ENCODE measurements around the gene IGLON5.

IGLON5 gene

GRCh38 chr19:51345076-51345620 lies 33.7 kb downstream of the IGLON5 start:
- Histone ChIP-seq H3K36me3 (peaks cover 45% of the 10 kb centered on the region), H3K4me1 (peaks cover 28% of the 10 kb centered on the region), H3K4me2 (no peak overlapping the region), H3K4me3 (no peak overlapping the region), H3K27me3 (peaks cover 13% of the 10 kb centered on the region), H4K20me1 (no peaks in the 10 kb centered on the region), H3K9me3 (no peaks in the 10 kb centered on the region), H3K27ac (no peak overlapping the region), H3K9ac (no peak overlapping the region)
- no peak for TF ChIP-seq Cebpa-rat (IDR thresholded peaks at IDR 0.05)

GRCh38 chr19:51346742-51347141 lies 35.3 kb downstream of the IGLON5 start:
- Histone ChIP-seq H3K4me3 (no peak overlapping the region), H3K27me3 (no peaks in the 10 kb centered on the region), H4K20me1 (no peaks in the 10 kb centered on the region), H3K9me3 (no peaks in the 10 kb centered on the region), H3K4me1 (peaks cover 21% of the 10 kb centered on the region), H3K4me2 (no peak overlapping the region), H3K36me3 (peaks cover 61% of the 10 kb centered on the region), H3K27ac (no peak overlapping the region), H3K9ac (no peak overlapping the region)
- TF ChIP-seq Cebpa-rat (IDR thresholded peaks at IDR 0.05), result no peak

GRCh38 chr19:51347209-51347928 lies 35.9 kb downstream of the IGLON5 start:
- peaks cover 66% of the 10 kb centered on the region for H3K36me3 ChIP-seq
- H3K9ac ChIP-seq, result no peak overlapping the region
- no peak overlapping the region for H3K4me3 ChIP-seq
- no peaks in the 10 kb centered on the region for H3K27me3 ChIP-seq
- peaks cover 21% of the 10 kb centered on the region for H3K4me1 ChIP-seq
- TF ChIP-seq Cebpa-rat (IDR thresholded peaks at IDR 0.05), result no peak
- H3K27ac ChIP-seq, result no peak overlapping the region
- no peak overlapping the region for H3K4me2 ChIP-seq
- H4K20me1 ChIP-seq, result no peaks in the 10 kb centered on the region
- H3K9me3 ChIP-seq, result no peaks in the 10 kb centered on the region

DNA sequence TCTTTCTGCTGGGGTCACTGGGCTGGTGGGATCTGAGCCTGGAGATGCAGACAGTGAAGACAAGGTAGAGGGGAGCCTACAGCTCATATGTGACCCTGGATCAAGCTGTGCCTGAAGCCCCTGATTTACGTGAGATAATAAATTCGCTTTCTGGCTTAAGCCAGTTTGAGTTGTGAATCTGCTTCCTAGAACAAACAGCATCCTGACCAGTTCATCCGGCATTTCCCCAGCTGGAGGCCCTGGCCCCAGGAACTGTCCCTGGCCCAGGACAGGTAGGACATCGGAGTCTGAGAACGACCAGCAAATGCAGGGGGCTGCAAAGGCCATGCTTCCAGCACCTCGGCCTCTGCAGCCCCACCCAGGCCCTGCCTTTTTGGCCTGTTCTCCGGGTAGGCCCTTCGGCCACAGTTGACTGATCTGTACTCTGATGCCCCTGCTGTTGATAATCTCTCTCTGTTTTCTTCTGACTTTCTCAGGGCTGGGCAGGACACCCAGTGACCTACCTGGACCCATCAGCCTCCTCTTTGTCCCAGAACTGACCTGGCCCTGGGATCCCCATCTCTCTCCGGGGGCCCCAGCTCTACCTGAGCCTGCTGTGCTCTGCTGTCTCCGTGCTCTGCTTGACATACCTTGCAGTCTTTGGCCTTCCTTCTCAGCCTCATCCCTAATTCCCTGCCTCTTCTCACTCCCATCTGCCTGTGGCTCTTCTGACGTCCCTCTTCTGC lies 40.0 kb downstream of the IGLON5 start:
- Histone ChIP-seq H3K4me1 (no peaks in the 10 kb centered on the region), H3K4me2 (no peak overlapping the region), H3K27me3 (no peaks in the 10 kb centered on the region), H3K9me3 (no peaks in the 10 kb centered on the region), H3K9ac (no peak overlapping the region), H4K20me1 (no peaks in the 10 kb centered on the region), H3K36me3 (peaks cover 59% of the 10 kb centered on the region), H3K27ac (no peak overlapping the region), H3K4me3 (no peak overlapping the region)
- TF ChIP-seq Cebpa-rat (IDR thresholded peaks at IDR 0.05), result no peak

DNA sequence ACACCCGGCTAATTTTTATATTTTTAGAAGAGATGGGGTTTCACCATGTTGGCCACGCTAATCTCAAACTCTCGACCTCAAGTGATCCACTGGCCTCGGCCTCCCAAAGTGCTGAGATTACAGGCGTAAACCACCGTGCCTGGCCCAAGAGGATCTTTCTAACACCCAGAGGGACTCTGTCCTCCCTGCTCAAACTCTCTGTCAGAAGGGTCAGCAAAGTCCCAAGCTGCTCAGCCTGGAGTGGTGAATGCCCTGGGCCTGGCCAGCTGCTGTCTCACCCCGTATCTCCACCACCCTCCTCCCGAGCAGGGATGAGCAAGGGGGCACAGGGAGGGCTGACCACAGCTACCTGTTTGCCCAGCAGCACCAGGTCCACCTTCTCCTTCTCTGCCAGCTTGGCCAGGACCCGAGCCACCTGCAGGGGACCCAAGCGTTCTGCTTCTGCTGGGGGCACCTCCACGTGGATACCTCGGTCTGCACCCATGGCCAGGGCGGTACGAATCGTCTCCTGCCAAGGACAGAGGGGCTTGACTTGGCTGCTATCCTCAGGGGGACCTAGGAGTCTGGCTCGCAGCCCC lies 41.4 kb downstream of the IGLON5 start:
- no peaks in the 10 kb centered on the region for H3K9me3 ChIP-seq
- no peak overlapping the region for H3K27ac ChIP-seq
- no peaks in the 10 kb centered on the region for H4K20me1 ChIP-seq
- no peak overlapping the region for H3K9ac ChIP-seq
- no peaks in the 10 kb centered on the region for H3K27me3 ChIP-seq
- H3K4me1 ChIP-seq, result 0 out of 2 replicates have a peak, but pooled peaks cover under 1% of the 10 kb centered on the region
- H3K4me3 ChIP-seq, result no peak overlapping the region
- TF ChIP-seq Cebpa-rat (IDR thresholded peaks at IDR 0.05), result no peak
- peaks cover 49% of the 10 kb centered on the region for H3K36me3 ChIP-seq
- H3K4me2 ChIP-seq, result no peak overlapping the region

DNA sequence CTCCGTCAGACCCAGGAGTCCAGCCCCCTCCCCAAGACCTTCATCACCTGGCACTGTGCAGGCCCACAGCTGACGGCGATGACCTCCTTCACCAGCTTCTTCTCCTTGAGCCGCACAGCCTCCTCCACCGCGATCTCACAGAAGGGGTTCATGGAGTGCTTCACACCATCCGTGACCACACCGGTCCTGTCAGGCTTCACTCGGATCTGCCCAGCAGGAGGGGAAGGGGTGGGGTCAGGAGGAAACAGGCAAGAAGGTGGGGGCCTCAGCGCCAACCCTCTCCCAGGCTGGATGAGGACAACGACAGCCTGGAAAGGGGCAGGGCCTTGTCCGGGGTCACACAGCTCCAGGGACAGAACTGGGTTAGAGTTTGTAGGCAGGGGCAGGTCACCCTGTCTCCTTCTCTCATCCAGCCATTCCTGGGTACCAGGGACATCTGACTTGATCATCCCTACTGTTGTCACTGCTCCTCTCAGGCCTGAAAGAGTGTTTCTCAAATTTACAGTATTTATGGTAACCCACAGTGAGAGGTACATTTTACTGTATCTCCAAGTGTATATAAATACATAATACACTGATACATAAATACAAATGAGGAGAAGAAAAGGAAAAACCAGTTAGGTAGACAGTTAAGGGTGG lies 42.8 kb downstream of the IGLON5 start:
- no peaks in the 10 kb centered on the region for H3K27me3 ChIP-seq
- no peaks in the 10 kb centered on the region for H4K20me1 ChIP-seq
- no peak overlapping the region for H3K27ac ChIP-seq
- peaks cover 45% of the 10 kb centered on the region for H3K36me3 ChIP-seq
- H3K4me1 ChIP-seq, result 0 out of 2 replicates have a peak, but pooled peaks cover 4% of the 10 kb centered on the region
- no peak overlapping the region for H3K4me3 ChIP-seq
- peak overlapping the region; percentile 8; the same call in 1 of the 2 replicates for H3K9ac ChIP-seq
- no peak overlapping the region for H3K4me2 ChIP-seq
- H3K9me3 ChIP-seq, result no peaks in the 10 kb centered on the region
- no peak for TF ChIP-seq Cebpa-rat (IDR thresholded peaks at IDR 0.05)

DNA sequence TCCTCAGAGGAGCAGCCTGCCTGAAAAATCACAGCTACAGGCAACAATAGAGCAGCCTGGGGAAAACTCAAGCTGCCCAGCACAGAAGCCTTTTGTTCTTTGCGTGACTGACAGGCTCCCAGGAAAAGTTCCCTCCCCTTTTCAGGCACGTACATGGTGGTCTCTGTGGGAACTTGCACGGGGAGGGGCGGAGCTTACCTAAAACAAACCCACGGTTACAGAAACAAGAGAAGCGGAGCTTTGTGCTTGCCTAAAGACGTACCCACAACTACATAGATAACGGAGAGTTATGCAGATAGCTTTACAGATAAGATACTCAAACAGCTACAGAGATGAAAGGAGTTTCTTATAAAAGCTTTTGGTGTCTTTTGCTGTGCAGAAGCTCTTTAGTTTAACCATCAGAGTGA lies 43.3 kb downstream of the IGLON5 start:
- Histone ChIP-seq H3K9me3 (no peaks in the 10 kb centered on the region), H3K27me3 (no peaks in the 10 kb centered on the region), H4K20me1 (no peaks in the 10 kb centered on the region), H3K27ac (no peak overlapping the region), H3K36me3 (peaks cover 41% of the 10 kb centered on the region), H3K4me1 (0 out of 2 replicates have a peak, but pooled peaks cover 4% of the 10 kb centered on the region), H3K9ac (peak overlapping the region; percentile 8; the same call in 1 of the 2 replicates), H3K4me3 (no peak overlapping the region), H3K4me2 (no peak overlapping the region)
- TF ChIP-seq Cebpa-rat (IDR thresholded peaks at IDR 0.05), result no peak

DNA sequence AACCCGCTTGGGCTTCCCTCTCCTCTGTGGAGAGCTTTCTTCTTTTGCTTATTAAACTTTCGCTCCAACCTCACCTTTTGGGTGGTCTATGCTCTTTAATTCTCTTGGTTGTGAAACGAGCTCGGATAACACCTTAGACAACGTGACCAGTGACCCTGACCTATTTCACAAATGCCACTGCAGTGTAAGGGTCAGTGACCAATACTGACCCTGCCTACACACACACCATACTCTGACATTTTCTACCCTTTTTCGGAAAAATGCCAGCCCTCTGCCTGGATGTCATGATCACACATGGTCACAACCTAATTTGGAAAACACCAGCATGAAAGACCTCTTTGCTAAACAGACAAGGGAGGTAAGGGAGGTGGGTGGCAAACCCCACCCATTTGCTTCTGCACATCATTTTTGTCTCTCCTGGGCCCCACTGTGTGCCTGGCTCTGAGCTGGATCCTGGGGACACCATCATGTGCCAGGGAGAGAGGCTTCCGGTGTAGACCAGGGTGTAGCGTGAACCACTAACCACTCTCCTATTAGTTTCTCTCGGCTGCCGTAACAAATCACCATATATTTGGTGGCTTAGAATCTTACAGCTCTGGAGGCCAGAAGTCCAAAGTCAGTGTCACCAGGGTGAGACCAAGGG lies 44.8 kb downstream of the IGLON5 start:
- TF ChIP-seq Cebpa-rat (IDR thresholded peaks at IDR 0.05), result no peak
- Histone ChIP-seq H3K9me3 (no peaks in the 10 kb centered on the region), H3K4me2 (no peak overlapping the region), H4K20me1 (no peaks in the 10 kb centered on the region), H3K27me3 (no peaks in the 10 kb centered on the region), H3K4me1 (peaks cover 4% of the 10 kb centered on the region; the same call in 1 of the 2 replicates), H3K36me3 (peaks cover 27% of the 10 kb centered on the region), H3K4me3 (no peak overlapping the region), H3K27ac (no peak overlapping the region), H3K9ac (no peak overlapping the region)

DNA sequence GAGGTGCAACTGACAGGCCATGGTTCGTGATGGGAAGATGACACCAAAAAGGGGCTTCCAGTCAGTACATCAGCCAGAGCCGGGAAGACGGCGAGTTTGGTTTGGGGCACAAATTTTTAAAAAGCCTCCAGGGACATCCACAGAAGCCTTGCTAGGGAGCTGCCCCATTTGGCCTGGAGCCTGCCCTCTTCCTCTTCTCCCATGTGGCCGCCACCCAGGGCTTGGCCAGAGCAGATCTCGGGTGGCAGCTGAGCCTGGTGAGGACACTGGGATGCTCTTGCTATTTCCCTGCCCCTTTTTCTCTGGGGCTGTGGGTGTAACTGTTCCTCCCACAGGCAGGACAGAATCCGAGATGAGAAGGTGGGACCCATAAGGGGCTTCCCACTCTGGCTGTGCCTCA lies 46.5 kb downstream of the IGLON5 start:
- H3K9me3 ChIP-seq, result no peaks in the 10 kb centered on the region
- peaks cover 17% of the 10 kb centered on the region for H3K4me1 ChIP-seq
- no peak for TF ChIP-seq Cebpa-rat (IDR thresholded peaks at IDR 0.05)
- no peak overlapping the region for H3K27ac ChIP-seq
- H4K20me1 ChIP-seq, result no peaks in the 10 kb centered on the region
- no peaks in the 10 kb centered on the region for H3K27me3 ChIP-seq
- H3K4me3 ChIP-seq, result no peak overlapping the region
- no peak overlapping the region for H3K9ac ChIP-seq
- peaks cover 11% of the 10 kb centered on the region; the same call in 1 of the 2 replicates for H3K36me3 ChIP-seq
- no peak overlapping the region for H3K4me2 ChIP-seq
